GM19467 (cell line): ENCODE results near the gene AEBP2.
"Not testable (repeated sequence)": the region's sequence is repeated elsewhere in the genome, so short reads cannot be mapped to it uniquely, and the experiment has no call there.

ENCODE experiments used
- ATAC-seq: cut with Tn5 transposase; IDR thresholded peaks from one replicate; pipeline ENCODE4 v1.9.1; 2021; ENCODE audit warnings: mild to moderate bottlenecking, moderate library complexity; ENCODE audit not compliant: unreplicated experiment

The AEBP2 gene

DNA sequence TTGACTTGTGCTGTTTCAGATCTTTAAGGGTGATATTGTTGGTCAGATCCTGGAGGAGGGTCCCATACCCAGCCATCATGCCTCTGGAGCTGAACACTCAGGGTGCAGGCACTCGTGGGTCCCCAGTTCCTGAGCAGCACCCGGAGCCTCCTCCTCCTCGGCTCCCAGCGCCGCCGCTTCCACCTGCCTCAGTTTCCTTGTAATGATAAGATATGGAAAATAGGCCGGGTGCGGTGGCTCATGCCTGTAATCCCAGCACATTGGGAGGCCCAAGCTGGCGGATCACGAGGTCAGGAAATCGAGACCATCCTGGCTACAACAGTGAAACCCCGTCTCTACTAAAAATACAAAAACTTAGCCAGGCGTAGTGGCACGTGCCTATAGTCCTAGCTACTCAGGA lies 20.2 kb upstream of the AEBP2 start:
- no peak for ATAC-seq

DNA sequence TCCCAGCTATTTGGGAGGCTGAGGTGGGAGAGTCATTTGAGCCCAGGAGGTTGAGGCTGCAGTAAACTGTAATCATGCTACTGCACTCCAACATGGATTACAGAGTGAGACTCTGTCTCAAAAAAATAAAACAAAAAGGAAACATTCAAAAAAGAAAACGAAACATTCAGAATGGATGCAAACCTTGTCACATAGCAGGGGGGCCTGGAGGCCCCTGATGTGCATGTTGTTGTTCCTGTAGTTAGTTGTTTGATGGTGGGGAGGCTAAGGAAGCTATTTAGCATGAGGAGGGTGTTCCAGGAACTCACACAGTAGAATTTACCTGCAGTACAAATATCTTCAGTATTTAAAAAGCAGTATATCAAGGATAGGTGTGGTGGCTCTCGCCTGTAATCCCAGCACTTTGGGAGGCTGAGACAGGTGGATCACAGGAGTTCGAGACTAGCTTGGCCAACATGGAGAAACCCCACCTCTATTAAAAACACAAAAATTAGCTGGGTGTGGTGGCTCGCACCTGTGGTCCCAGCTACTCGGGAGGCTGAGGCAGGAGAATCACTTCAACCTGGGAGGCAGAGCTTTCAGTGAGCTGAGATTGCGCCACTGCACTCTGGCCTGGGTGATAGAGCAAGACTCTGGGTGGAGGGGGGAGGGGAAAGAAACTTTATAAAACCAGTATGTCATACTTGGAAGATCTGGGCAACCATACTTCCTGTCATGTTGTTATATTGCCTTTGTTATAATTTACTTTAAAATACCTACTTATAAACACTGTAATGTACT lies 17.6 kb upstream of the AEBP2 start:
- no peak for ATAC-seq

DNA sequence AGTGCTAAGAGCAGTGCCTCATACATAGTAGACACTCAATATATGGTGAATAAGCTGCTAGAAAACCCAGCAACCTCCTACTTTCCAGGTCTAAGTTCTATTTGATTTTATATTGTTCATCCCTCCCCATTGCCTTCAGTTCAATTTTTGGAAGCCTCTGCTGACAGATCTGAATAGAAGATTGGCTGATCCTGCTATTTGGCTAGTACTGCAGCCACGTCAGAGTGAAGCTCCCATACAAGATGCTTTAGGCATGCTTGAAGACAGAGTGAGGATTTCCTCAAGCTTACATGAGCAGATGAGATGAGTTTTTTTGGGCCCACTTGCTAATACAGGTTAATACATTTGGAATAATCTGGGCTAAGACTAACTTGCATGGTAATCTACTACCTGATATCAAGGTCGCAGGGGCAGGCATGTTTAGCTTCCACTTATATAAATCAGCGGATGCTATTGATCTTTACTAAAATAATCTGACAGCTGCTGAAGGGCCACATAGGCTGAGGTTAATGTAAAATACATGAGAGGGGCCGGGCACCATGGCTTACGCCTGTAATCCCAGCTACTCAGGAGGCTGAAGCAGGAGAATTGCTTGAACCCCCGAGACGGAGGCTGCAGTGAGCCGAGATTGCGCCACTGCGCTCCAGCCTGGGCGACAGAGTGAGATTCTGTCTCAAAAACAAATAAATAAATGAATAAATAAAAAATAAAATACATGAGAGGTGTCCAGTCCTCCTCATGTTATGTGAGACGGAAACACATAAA lies 15.9 kb upstream of the AEBP2 start:
- ATAC-seq: no peak

- ATAC-seq: no peak
Measured at GRCh38 chr12:19428246-19428645, 11.0 kb upstream of the AEBP2 start.

DNA sequence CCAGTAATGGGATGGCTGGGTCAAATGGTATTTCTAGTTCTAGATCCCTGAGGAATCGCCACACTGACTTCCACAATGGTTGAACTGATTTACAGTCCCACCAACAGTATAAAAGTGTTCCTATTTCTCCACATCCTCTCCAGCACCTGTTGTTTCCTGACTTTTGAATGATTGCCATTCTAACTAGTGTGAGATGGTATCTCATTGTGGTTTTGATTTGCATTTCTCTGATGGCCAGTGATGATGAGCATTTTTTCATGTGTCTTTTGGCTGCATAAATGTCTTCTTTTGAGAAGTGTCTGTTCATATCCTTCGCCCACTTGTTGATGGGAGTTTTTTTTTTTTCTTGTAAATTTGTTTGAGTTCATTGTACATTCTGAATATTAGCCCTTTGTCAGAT lies 9.8 kb upstream of the AEBP2 start:
- ATAC-seq: not testable (repeated sequence)

DNA sequence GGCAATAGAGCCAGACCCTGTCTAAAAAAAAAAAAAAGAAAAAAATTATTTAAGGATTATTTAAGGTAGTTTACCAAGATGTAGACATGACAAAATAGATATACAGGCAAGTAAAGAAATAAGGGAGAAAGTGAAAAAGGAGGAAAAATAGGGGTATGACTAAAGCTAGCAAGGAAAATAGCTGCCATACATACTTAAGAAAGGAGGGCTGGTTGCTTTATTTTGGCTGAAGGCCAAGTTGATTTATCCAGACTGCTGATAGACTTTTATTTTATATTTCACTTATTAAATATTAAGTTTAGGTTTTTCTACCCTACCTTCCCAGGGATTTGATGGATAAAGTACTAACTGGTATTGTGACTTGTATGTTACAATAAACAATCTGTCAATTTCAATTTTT lies 8.3 kb upstream of the AEBP2 start:
- no peak for ATAC-seq

- no peak for ATAC-seq
Measured at GRCh38 chr12:19431407-19432308, 7.6 kb upstream of the AEBP2 start.

- ATAC-seq: no peak
Measured at GRCh38 chr12:19432309-19433170, 6.8 kb upstream of the AEBP2 start.

- ATAC-seq: no peak
Measured at GRCh38 chr12:19434538-19434937, 4.8 kb upstream of the AEBP2 start.

GRCh38 chr12:19435831-19436497 lies 3.3 kb upstream of the AEBP2 start:
- no peak for ATAC-seq

DNA sequence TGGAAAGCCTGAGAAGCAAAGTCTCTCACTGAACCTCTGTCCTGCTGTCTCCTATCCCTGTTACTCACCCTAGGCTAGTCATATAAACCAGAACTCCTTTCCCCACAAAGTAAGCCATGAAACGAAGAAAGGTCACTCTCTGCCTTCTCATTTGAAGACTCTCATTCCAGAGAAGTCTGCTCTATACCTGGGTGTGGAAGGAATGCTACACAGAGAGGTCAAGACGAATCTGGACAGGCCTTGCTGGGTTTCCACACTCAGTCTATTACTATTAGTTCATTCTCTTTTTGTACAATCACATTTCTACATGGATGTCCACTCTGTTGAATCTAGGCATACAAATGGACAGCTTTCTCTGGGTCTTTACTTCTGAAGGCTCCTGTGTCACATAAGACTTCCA lies 2.4 kb upstream of the AEBP2 start:
- ATAC-seq: no peak

GRCh38 chr12:19437996-19438395 lies 1.3 kb upstream of the AEBP2 start:
- ATAC-seq: no peak

- peak; percentile 26 for ATAC-seq
Measured at GRCh38 chr12:19440019-19440858, 947 bp downstream of the AEBP2 start.

- no peak for ATAC-seq
Measured at GRCh38 chr12:19440916-19441315, 1.6 kb downstream of the AEBP2 start.

- no peak for ATAC-seq
Measured at GRCh38 chr12:19443585-19443984, 4.3 kb downstream of the AEBP2 start.

- ATAC-seq: no peak
Measured at GRCh38 chr12:19444097-19444496, 4.8 kb downstream of the AEBP2 start.

DNA sequence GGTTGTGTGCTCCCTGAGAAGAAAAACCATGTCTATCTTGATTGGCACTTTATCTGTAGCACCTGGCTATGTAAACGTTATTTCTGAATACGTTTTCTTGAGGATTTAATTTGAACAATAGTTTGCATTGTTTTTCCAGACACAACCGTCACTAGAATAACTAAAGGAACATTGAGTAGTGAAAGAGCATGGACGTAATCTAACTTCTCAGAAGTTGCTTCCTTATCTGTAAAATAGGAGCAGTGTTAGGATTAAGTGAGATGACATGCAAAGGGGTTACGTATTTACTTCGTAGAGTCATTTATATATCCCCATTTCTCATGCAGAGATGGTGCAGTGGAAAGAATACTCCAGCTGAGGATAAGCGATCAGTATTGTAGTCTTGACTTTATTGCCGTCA lies 8.1 kb downstream of the AEBP2 start:
- no peak for ATAC-seq

- no peak for ATAC-seq
Measured at GRCh38 chr12:19449814-19450213, 10.5 kb downstream of the AEBP2 start.

- no peak for ATAC-seq
Measured at GRCh38 chr12:19450362-19450761, 11.1 kb downstream of the AEBP2 start.
